A673 (cell line): ENCODE results near the gene PRR5L.

Experiments used
- EZH2 ChIP-seq: fragments of 200-600 bp; sonication (generic); IDR thresholded peaks from 2 replicates; pipeline ENCODE4 v1.6.1; 2017; ENCODE audit warnings: borderline replicate concordance, low read depth, mild to moderate bottlenecking, mixed read lengths, antibody characterized with exemption, low read length; ENCODE audit not compliant: poor library complexity, severe bottlenecking
- TF ChIP-seq, protein P1 (sequence below): fragments of 300-800, 200-600 bp; sonication (generic); conservative IDR thresholded peaks from 2 replicates; pipeline ENCODE4 v1.5.1; 2017; ENCODE audit warnings: low read depth, mild to moderate bottlenecking, antibody characterized with exemption, low read length, moderate library complexity, mixed read lengths

GRCh38 chr11:36475192-36475591 lies 179.1 kb downstream of the PRR5L start:
- TF ChIP-seq, protein P1, sequence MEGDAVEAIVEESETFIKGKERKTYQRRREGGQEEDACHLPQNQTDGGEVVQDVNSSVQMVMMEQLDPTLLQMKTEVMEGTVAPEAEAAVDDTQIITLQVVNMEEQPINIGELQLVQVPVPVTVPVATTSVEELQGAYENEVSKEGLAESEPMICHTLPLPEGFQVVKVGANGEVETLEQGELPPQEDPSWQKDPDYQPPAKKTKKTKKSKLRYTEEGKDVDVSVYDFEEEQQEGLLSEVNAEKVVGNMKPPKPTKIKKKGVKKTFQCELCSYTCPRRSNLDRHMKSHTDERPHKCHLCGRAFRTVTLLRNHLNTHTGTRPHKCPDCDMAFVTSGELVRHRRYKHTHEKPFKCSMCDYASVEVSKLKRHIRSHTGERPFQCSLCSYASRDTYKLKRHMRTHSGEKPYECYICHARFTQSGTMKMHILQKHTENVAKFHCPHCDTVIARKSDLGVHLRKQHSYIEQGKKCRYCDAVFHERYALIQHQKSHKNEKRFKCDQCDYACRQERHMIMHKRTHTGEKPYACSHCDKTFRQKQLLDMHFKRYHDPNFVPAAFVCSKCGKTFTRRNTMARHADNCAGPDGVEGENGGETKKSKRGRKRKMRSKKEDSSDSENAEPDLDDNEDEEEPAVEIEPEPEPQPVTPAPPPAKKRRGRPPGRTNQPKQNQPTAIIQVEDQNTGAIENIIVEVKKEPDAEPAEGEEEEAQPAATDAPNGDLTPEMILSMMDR: no peak
- no peak for TF ChIP-seq EZH2
